Tibial nerve (tissue), 3 donors: ENCODE results near the gene CRYZL1.
A peak's percentile ranks its signal among the peaks of the same experiment; 100 is the strongest.

ENCODE experiments used
- CTCF ChIP-seq, 5 experiments: fragments of 200-600 bp in 3 of 5; fragments of 450-650 bp in 2 of 5; sonication (generic) in 3 of 5; IDR thresholded peaks; one replicate each; pipeline ENCODE4 v1.5.1; 2016 to 2019; ENCODE audit warnings: antibody characterized with exemption in 5 of 5, mild to moderate bottlenecking in 3 of 5, moderate library complexity in 2 of 5
- POLR2A ChIP-seq, 2 donors: fragments of 450-650 bp; IDR thresholded peaks; one replicate each; pipeline ENCODE4 v1.6.1; 2017; ENCODE audit warnings: antibody characterized with exemption in 2 of 2, mild to moderate bottlenecking in 2 of 2, moderate library complexity in 2 of 2

- TF ChIP-seq CTCF (IDR thresholded peaks at IDR 0.05) (peak in 1 of 5 experiments; percentile 30), POLR2A (IDR thresholded peaks at IDR 0.05) (peak; percentile 85 to 92)
These were observed 720 bp upstream of the CRYZL1 start, which contains the start of gene ITSN1 for GRCh38 chr21:33642027-33642895.
